ENCODE measurements around the gene ZCCHC17. TPM values are rescaled to one million over a fixed set of nuclear protein-coding genes. Genes with fewer than 3 reads are reported as not detected.
"Not testable (repeated sequence)": the region's sequence is repeated elsewhere in the genome, so short reads cannot be mapped to it uniquely, and the experiment has no call there.

Gene ZCCHC17
- total and polyA plus RNA-seq, 2 donors = 19.2 to 40.3 TPM

DNA sequence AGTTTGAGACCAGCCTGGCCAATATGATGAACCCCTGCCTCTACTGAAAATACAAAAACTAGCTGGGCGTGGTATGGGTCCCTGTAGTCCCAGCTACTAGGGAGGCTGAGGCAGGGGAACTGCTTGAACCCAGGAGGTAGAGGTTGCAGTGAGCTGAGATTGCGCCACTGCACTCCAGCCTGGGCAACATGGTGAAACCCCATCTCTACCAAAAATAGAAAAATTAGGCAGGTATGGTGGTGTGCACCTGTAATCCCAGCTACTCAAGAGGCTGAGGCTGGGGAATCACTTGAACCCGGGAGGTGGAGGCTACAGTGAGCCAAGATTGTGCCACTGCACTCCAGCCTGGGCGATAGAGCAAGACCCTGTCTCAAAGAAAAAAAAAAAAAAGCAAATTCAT is 9.0 kb upstream of the ZCCHC17 start:
- H3K36me3 ChIP-seq (ENCODE audit: insufficient read depth); H3K4me3 ChIP-seq (ENCODE audit: low read depth, low read length); DNase-seq (ENCODE audit: extremely low spot score); H3K4me1 ChIP-seq (ENCODE audit: insufficient read depth); H3K27ac ChIP-seq (ENCODE audit: low read depth): not testable (repeated sequence)
- 94% methylated on average over 4 of the region's 4 CpGs for WGBS

DNA sequence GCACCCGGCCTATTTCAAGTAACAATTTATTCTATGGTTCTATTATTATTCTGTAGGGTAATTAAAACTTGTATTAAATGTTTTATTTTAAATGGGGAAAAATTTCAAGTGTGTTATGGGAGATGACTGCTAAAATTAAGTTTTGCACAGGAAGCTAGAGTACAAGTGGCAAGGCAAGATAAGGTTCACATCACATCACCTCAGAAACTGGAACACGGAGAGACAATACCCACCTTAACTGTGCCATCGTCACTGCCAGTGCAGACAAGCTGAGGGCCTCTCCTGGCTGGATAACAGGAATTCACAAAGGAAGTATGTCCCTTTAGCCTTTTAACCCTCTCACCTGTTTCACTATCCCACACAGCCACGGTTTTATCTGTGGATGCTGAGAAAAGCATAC is 7.8 kb upstream of the ZCCHC17 start:
- Histone ChIP-seq H3K4me3 (ENCODE audit: low read depth, low read length) (no peak overlapping the region), H3K4me1 (ENCODE audit: insufficient read depth) (no peaks in the 10 kb centered on the region), H3K36me3 (ENCODE audit: insufficient read depth) (peaks cover 9% of the 10 kb centered on the region), H3K27ac (ENCODE audit: low read depth) (no peak overlapping the region)
- DNase-seq (ENCODE audit: extremely low spot score) = no peak
- WGBS = 79% methylated on average over 4 of the region's 4 CpGs

DNA sequence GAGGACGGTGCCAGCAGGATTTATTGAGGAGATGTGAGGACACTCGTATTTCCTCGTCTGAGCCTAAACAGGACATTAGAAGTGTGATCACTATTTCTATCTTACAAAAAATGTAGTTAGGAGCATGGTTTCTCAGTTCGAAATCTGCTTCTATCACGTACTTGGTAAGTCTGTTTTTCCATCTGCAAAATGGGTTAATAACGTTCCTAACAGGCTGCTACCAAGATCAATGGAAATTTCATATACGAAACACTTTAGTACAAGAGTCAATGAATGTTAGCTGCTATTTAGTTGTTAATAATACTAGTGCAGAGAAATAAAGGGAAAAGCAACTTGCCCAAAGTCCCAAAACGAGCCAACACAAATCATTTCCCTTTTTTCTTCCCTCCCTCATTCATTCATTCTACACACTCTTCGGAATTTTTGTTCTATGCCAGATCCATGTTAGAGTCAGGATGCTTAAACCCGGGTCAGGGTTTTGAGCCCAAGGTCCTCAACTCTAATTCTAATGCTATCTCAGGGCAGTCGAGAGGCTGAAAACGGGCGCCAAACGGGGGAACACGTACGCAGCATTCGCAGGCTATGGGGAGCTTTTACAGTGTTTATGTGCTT is 852 bp upstream of the ZCCHC17 start:
- peak overlapping the region; percentile 76 for H3K4me3 ChIP-seq (ENCODE audit: low read depth, low read length)
- WGBS = 15% methylated on average over 17 of the region's 17 CpGs
- no peak overlapping the region for H3K27ac ChIP-seq (ENCODE audit: low read depth)
- no peaks in the 10 kb centered on the region for H3K4me1 ChIP-seq (ENCODE audit: insufficient read depth)
- no peak for DNase-seq (ENCODE audit: extremely low spot score)
- peaks cover 2% of the 10 kb centered on the region for H3K36me3 ChIP-seq (ENCODE audit: insufficient read depth)

DNA sequence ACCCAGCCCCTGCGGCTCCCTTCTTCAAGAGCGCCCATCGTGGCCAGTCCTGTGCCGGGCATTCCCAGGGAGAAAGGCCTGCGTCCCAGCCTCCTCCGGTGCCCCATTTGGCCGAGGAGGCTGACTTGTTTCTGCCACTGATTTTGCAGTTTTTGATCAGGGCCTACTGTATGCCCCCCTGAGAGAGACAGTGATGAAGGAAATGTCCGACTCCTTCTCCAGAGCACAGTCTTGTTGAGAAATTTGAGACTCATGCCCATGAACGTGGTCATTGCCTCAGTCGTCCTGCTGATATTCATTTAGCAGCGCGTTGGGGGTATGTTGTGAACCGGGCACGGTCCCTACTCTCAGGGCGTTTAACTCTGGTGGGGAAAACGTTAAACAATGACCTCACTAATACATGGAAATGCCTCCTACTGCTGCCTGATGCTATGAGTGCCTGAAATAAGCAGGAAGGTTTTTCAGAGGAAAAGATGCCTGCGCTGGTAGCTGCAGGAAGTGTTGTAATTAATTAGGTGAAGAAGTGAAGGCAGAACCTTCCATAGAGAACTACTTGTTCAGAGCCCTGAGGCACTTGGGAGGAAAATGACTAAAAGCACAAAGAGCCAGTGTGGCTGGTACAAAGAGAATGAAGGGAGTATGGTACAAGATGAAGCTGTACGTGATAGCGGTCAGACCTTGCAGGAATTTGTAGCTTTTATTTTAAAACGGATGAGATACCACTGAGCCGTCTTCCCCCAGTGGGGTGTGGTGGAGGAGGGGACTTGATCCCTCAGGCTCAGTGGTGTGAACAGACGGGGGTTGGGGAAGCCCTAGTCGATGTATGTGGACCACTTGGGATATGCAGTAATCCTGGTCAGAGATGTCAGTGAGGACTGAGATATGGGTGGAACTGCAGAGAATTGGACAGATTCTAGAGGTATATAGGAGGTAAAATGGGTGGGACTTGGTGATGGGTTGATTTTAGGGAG is 730 bp downstream of the ZCCHC17 start:
- DNase-seq (ENCODE audit: extremely low spot score) = peak; percentile 17
- 3% methylated on average over 23 of the region's 23 CpGs for WGBS
- Histone ChIP-seq H3K36me3 (ENCODE audit: insufficient read depth) (no peaks in the 10 kb centered on the region), H3K4me1 (ENCODE audit: insufficient read depth) (no peaks in the 10 kb centered on the region), H3K27ac (ENCODE audit: low read depth) (peak overlapping the region; percentile 73), H3K4me3 (ENCODE audit: low read depth, low read length) (peak overlapping the region; percentile 70)

DNA sequence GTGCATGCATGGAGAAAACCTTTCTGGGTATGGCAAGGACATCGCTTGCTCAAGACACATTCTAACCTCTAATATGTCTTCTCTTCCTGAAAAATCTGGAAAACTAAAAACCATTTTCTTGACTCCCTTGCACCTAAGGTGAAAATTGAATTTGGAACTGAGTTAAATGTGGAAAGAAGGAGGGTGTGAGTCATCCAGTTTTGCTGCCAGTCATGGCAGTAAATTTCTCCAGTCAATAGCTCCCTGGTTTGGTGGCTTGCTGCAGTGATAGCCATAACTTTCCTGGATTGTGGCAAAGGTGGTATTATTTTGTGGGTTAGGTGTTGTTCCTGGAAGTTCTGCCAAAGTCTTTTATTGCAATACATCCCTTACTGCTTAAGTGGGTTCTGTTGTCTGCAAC is 2.5 kb downstream of the ZCCHC17 start:
- WGBS = 96% methylated on average over 1 of the region's 1 CpG
- Histone ChIP-seq H3K36me3 (ENCODE audit: insufficient read depth) (no peaks in the 10 kb centered on the region), H3K4me1 (ENCODE audit: insufficient read depth) (no peaks in the 10 kb centered on the region), H3K4me3 (ENCODE audit: low read depth, low read length) (no peak overlapping the region), H3K27ac (ENCODE audit: low read depth) (no peak overlapping the region)
- DNase-seq (ENCODE audit: extremely low spot score) = no peak

DNA sequence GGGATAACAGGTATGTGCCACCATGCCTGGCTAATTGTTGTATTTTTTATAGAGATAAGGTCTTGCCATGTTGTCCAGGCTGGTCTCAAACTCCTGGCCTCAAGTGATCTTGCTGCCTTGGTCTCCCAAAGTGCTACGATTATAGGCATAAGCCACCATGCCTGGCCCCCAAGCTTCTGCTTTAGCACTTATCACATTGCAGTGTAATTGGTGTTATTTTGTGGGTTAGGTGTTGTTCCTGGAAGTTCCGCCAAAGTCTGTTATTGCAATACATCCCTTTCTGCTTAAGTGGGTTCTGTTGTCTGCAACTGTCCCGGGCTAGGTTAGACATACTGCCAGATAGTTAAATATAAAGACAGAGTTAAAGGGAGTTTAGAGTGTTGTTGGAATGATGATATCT is 3.4 kb downstream of the ZCCHC17 start:
- H3K36me3 ChIP-seq (ENCODE audit: insufficient read depth) = no peaks in the 10 kb centered on the region
- H3K4me1 ChIP-seq (ENCODE audit: insufficient read depth) = no peaks in the 10 kb centered on the region
- DNase-seq (ENCODE audit: extremely low spot score) = no peak
- H3K4me3 ChIP-seq (ENCODE audit: low read depth, low read length) = no peak overlapping the region
- 96% methylated on average over 3 of the region's 3 CpGs for WGBS
- H3K27ac ChIP-seq (ENCODE audit: low read depth) = no peak overlapping the region

DNA sequence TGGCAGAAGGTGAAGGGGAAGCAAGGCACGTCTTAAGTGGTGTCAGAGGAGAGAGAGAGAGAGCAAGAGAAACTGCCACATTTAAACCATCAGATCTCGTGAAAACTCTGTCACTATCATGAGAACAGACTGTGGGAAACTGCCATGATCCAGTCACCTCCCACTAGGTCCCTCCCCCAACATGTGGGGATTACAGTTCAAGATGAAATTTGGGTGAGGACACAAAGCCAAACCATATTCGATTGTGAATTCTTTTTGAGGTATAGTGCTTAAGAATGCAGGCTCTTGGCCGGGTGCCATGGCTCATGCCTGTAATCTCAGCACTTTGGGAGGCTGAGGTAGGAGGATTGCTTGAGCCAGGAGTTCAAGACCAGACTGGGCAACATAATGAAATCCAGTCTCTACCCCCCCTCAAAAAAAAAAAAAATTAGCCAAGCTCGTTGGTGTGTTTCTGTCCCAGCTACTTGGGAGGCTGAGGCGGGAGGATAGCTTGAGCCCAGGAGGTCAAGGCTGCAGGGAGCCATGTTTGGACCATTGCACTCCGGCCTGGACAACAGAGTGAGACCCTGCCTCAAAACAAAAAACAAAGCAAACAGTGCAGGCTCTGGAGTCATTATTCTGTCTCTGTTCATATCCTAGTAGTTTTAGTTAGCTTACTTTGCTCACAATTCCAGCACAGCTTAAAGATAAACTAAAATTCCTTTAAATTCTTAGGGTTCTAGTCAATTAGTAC is 6.0 kb downstream of the ZCCHC17 start:
- no peaks in the 10 kb centered on the region for H3K4me1 ChIP-seq (ENCODE audit: insufficient read depth)
- WGBS = 80% methylated on average over 7 of the region's 7 CpGs
- DNase-seq (ENCODE audit: extremely low spot score) = no peak
- H3K36me3 ChIP-seq (ENCODE audit: insufficient read depth) = no peaks in the 10 kb centered on the region
- no peak overlapping the region for H3K4me3 ChIP-seq (ENCODE audit: low read depth, low read length)
- no peak overlapping the region for H3K27ac ChIP-seq (ENCODE audit: low read depth)

DNA sequence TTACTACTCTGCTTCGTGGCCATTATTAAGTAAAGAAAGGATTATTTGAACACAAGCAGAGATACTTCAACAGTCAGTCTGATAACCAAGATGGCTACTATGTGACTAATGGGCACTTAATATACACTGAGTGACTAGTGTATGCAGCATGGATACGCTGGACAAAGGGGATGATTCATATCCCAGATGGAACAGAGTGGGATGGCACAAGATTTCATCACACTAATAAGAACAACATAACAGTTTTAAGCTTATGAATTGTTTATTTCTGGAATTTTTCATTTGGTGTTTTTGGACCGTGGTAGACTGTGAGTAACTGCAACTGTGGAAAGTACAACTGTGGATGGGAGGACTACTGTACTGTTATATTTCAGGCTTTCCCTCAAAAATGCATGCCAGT is 9.4 kb downstream of the ZCCHC17 start:
- Histone ChIP-seq H3K27ac (ENCODE audit: low read depth) (no peak overlapping the region), H3K36me3 (ENCODE audit: insufficient read depth) (no peaks in the 10 kb centered on the region), H3K4me3 (ENCODE audit: low read depth, low read length) (no peak overlapping the region), H3K4me1 (ENCODE audit: insufficient read depth) (no peaks in the 10 kb centered on the region)
- 69% methylated on average over 3 of the region's 3 CpGs for WGBS
- DNase-seq (ENCODE audit: extremely low spot score) = no peak

DNA sequence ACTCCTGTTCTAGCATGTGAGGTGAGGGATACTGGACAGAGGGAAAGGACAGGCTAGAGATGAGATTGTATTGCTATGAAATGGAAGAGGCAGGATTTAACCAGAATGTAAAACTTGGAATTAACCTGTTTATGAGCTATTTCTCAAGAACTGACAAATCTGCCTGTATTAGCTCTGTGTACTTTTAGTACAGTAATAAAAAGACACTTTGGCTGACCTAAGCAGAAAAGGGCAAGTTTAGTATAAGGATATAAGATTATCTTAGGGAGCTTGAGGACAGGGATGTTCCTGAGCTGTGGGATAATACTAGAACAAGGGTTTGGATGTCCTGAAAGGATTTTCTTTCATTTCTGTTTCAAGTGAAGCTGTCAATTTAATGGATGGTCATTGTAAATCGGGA is 11.2 kb downstream of the ZCCHC17 start:
- DNase-seq (ENCODE audit: extremely low spot score) = no peak
- Histone ChIP-seq H3K27ac (ENCODE audit: low read depth) (no peak overlapping the region), H3K4me1 (ENCODE audit: insufficient read depth) (no peaks in the 10 kb centered on the region), H3K36me3 (ENCODE audit: insufficient read depth) (peaks cover 1% of the 10 kb centered on the region), H3K4me3 (ENCODE audit: low read depth, low read length) (no peak overlapping the region)
- WGBS = 33% methylated on average over 1 of the region's 1 CpG

DNA sequence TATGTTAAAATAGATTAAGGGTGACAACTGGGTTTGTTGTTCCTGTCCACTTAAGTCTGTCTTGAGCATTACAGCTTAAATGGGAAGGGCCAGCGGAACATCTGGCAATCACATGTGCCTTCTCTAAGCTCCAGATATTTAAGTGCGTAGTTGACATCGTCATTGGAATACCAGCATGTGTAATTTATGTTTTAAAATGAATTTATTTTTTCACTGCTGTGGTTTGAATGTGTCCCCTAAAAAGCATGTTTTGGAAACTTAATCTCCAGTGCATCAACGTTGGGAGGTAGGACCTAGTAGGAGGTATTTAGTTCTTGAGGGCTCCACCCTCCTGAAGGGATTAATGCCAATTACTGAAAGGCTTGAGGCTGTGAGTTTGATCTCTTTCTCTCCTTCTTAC is 13.4 kb downstream of the ZCCHC17 start:
- no peak overlapping the region for H3K27ac ChIP-seq (ENCODE audit: low read depth)
- H3K4me3 ChIP-seq (ENCODE audit: low read depth, low read length) = no peak overlapping the region
- peaks cover 1% of the 10 kb centered on the region for H3K36me3 ChIP-seq (ENCODE audit: insufficient read depth)
- no peak for DNase-seq (ENCODE audit: extremely low spot score)
- no peaks in the 10 kb centered on the region for H3K4me1 ChIP-seq (ENCODE audit: insufficient read depth)
- 79% methylated on average over 4 of the region's 4 CpGs for WGBS

DNA sequence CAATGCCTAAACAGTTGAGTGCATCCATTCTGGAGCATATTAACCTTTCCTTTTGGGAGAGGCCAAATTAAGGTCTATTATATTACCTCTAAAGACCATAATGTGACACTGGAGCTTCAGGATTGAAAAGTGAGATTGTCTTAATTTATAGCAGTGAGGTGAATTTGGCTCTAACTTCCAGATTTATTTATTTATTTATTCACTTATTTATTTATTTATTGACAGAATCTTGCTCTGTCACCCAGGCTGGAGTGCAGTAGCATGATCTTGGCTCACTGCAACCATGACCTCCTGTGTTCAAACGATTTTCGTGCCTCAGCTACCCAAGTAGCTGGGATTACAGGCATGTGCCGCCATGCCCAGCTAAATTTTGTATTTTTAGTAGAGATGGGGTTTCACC is 19.1 kb downstream of the ZCCHC17 start:
- 96% methylated on average over 3 of the region's 3 CpGs for WGBS
- Histone ChIP-seq H3K4me3 (ENCODE audit: low read depth, low read length) (no peak overlapping the region), H3K27ac (ENCODE audit: low read depth) (no peak overlapping the region), H3K36me3 (ENCODE audit: insufficient read depth) (peaks cover 10% of the 10 kb centered on the region), H3K4me1 (ENCODE audit: insufficient read depth) (no peaks in the 10 kb centered on the region)
- no peak for DNase-seq (ENCODE audit: extremely low spot score)

DNA sequence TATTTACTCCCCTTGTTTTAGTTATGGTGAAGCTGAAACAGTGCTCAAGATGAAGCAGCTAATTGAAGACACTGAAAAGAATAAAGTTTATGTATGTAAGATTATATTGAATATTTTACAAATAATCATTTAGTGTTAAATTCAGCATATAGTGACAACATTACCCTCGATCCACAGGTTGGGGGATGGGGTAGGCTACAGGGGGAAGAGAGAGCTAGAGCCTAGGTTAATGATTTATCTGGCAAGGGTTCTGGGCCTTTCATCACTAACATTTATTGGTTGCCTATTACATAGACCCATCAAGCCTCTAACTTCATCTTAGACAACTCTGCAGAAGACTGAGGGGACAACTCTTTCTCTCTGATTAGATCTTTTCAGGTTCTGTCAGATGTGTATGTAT is 21.3 kb downstream of the ZCCHC17 start:
- Histone ChIP-seq H3K27ac (ENCODE audit: low read depth) (no peak overlapping the region), H3K4me3 (ENCODE audit: low read depth, low read length) (no peak overlapping the region), H3K4me1 (ENCODE audit: insufficient read depth) (no peaks in the 10 kb centered on the region), H3K36me3 (ENCODE audit: insufficient read depth) (peaks cover 13% of the 10 kb centered on the region)
- 78% methylated on average over 1 of the region's 1 CpG for WGBS
- DNase-seq (ENCODE audit: extremely low spot score) = no peak

DNA sequence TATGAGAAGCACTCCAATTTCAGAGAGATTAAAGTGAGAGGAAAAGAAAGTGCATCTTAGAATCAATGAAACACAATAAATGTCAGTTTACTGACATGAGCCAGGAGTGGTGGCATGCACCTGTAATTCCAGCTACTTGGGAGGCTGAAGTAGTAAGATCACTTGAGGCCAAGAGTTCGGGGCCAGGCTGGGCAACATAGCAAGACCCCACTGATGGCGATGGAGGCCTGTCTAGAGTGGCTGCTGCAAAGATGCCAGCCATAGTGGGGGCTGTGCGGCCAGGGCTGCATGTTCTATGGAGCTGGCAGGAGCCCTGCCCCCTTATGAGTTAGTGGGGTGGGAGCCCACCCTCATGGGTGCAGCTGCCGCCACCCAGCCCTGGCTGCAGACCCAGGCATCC is 27.3 kb downstream of the ZCCHC17 start:
- DNase-seq (ENCODE audit: extremely low spot score) = no peak
- WGBS = 97% methylated on average over 4 of the region's 4 CpGs
- no peaks in the 10 kb centered on the region for H3K4me1 ChIP-seq (ENCODE audit: insufficient read depth)
- peaks cover 7% of the 10 kb centered on the region for H3K36me3 ChIP-seq (ENCODE audit: insufficient read depth)
- no peak overlapping the region for H3K4me3 ChIP-seq (ENCODE audit: low read depth, low read length)
- H3K27ac ChIP-seq (ENCODE audit: low read depth) = no peak overlapping the region

DNA sequence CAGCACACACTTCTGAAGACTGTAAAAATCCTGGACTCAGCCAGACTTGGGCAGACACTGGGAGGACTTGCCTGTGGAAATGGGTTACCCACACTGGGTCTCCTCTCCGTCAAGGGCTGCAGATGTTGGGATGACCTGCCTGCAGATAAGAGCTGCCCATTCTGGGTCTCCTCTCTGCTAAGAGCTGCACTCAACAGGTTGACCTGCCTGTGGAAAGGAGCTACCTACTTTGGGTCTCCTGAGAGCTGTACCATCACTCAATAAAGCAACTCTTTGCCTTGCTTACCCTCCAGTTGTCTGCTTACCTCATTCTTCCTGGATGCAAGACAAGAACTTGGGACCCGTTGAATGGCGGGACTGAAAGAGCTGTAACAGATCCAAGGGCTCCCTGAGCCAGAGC is 28.2 kb downstream of the ZCCHC17 start:
- H3K4me1 ChIP-seq (ENCODE audit: insufficient read depth) = no peaks in the 10 kb centered on the region
- WGBS = 94% methylated on average over 3 of the region's 3 CpGs
- H3K4me3 ChIP-seq (ENCODE audit: low read depth, low read length) = no peak overlapping the region

More for the DNA sequence above, 28.2 kb downstream of the ZCCHC17 start:
- no peak for DNase-seq (ENCODE audit: extremely low spot score)
- Histone ChIP-seq H3K36me3 (ENCODE audit: insufficient read depth) (peaks cover 5% of the 10 kb centered on the region), H3K27ac (ENCODE audit: low read depth) (no peak overlapping the region)

All from urinary bladder (tissue), 4 donors.